Gastroesophageal sphincter (tissue), 3 donors: ENCODE data around the gene AP3S2.

Experiments used
- POLR2A ChIP-seq, 2 donors: fragments of 450-650 bp; IDR thresholded peaks; one replicate each; pipeline ENCODE4 v1.6.1; 2017; ENCODE audit warnings: antibody characterized with exemption in 2 of 2, mild to moderate bottlenecking in 2 of 2, moderate library complexity in 1 of 2
- TF ChIP-seq, protein P1 (sequence below), 4 experiments: fragments of 200-600 bp in 2 of 4; fragments of 450-650 bp in 2 of 4; sonication (generic) in 1 of 4; IDR thresholded peaks; one replicate each; pipeline ENCODE4 v1.5.1; 2017 to 2019; ENCODE audit warnings: antibody characterized with exemption in 4 of 4, mild to moderate bottlenecking in 2 of 4, moderate library complexity in 2 of 4

DNA sequence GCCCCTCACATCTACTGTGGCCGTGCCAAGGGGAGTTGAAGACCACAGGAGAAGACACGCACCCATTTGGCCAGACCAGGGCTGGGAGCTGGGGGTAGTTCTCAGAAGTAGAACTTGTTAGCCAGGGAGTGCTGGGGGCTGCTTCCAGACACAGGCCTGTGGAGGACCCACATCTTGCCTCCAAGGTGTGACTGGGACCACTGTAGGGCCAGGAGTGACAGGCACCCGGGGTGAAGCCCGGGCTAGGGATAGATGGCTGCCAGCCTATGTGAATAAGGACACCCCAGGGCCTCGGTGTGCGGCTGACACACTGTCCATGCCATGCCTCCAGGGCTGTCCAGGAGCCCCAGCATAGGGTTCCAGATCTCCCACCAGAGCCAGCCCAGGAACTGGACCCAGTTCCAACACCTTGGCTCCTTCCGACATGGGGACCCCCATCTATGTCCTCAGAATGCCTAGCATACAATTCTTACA, 80.9 kb downstream of the AP3S2 start:
- TF ChIP-seq, protein P1, sequence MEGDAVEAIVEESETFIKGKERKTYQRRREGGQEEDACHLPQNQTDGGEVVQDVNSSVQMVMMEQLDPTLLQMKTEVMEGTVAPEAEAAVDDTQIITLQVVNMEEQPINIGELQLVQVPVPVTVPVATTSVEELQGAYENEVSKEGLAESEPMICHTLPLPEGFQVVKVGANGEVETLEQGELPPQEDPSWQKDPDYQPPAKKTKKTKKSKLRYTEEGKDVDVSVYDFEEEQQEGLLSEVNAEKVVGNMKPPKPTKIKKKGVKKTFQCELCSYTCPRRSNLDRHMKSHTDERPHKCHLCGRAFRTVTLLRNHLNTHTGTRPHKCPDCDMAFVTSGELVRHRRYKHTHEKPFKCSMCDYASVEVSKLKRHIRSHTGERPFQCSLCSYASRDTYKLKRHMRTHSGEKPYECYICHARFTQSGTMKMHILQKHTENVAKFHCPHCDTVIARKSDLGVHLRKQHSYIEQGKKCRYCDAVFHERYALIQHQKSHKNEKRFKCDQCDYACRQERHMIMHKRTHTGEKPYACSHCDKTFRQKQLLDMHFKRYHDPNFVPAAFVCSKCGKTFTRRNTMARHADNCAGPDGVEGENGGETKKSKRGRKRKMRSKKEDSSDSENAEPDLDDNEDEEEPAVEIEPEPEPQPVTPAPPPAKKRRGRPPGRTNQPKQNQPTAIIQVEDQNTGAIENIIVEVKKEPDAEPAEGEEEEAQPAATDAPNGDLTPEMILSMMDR (IDR thresholded peaks at IDR 0.05) = no peak
- no peak for TF ChIP-seq POLR2A (IDR thresholded peaks at IDR 0.05)
